IMR-90 (cell line): Measurements from ENCODE around the gene MAPK13. TPM values are rescaled to one million over a fixed set of nuclear protein-coding genes. Genes with fewer than 3 reads are reported as not detected.
A peak's percentile ranks its signal among the peaks of the same experiment; 100 is the strongest.

Experiments used
- ATAC-seq: fragments of 200-7000 bp; cut with Tn5 transposase; 2 replicates; pipeline ENCODE4 v1.9.1; 2020; ENCODE audit warnings: low read depth, mild to moderate bottlenecking, moderate library complexity
- BruUV-seq: library from RNA; stranded (reverse); fragments of 400-500 nt; replicated peaks from 2 replicates; lab custom pipeline; 2021; lab: Mats Ljungman, UMichigan
- CTCF ChIA-PET: fragments of 300-600 bp; formaldehyde crosslinking; extraction: SDS; loops from one replicate; lab custom pipeline; 2021; ENCODE audit warnings: antibody characterized with exemption; lab: Yijun Ruan, JAX
- POLR2A ChIA-PET: fragments of 300-600 bp; sonication (Branson Sonifier 250); formaldehyde crosslinking; loops from one replicate; lab custom pipeline; 2022; ENCODE audit warnings: antibody characterized with exemption; ENCODE audit not compliant: unreplicated experiment; lab: Charles Lee
- DNase-seq: peaks from one replicate; pipeline ENCODE4 v3.0.0; 2013
- H2AFZ ChIP-seq: replicated peaks from 2 replicates; pipeline ENCODE3; 2013; ENCODE audit warnings: low read length, mild to moderate bottlenecking; ENCODE audit not compliant: poor library complexity
- H2AK5ac ChIP-seq: 2 replicates; pipeline ENCODE4 v1.6.1; 2013; ENCODE audit warnings: low read depth, low read length, inconsistent platforms
- H2AK9ac ChIP-seq: replicated peaks from 2 replicates; pipeline ENCODE3; 2013; ENCODE audit warnings: mild to moderate bottlenecking, low read depth, low read length, moderate library complexity; ENCODE audit not compliant: poor library complexity
- H2BK120ac ChIP-seq: 2 replicates; pipeline ENCODE4 v1.6.1; 2013; ENCODE audit warnings: low read depth, low read length, inconsistent platforms
- H2BK15ac ChIP-seq: 3 replicates; pipeline ENCODE4 v1.6.1; 2013; ENCODE audit warnings: low read depth, low read length, inconsistent platforms
- H2BK20ac ChIP-seq: 2 replicates; pipeline ENCODE4 v1.6.1; 2013; ENCODE audit warnings: low read depth, mild to moderate bottlenecking, inconsistent platforms, low read length, moderate library complexity
- H2BK5ac ChIP-seq: 2 replicates; pipeline ENCODE4 v1.6.1; 2013; ENCODE audit warnings: mild to moderate bottlenecking, low read depth, low read length, inconsistent platforms; ENCODE audit not compliant: poor library complexity, severe bottlenecking
- H3K14ac ChIP-seq: replicated peaks from 2 replicates; pipeline ENCODE4 v1.6.1; 2013; ENCODE audit warnings: low read depth, low read length, inconsistent platforms
- H3K18ac ChIP-seq: 2 replicates; pipeline ENCODE4 v1.6.1; 2013; ENCODE audit warnings: low read depth, low read length, control low read depth
- H3K23ac ChIP-seq: 2 replicates; pipeline ENCODE4 v1.6.1; 2013; ENCODE audit warnings: low read depth, low read length, inconsistent platforms
- H3K27ac ChIP-seq: 2 replicates; pipeline ENCODE4 v1.5.1; 2013; ENCODE audit warnings: mild to moderate bottlenecking, control low read depth, low read length; ENCODE audit not compliant: insufficient read depth
- H3K27me3 ChIP-seq: 2 replicates; pipeline ENCODE4 v1.6.1; 2013; ENCODE audit warnings: low read length; ENCODE audit not compliant: control insufficient read depth, insufficient read depth
- H3K36me3 ChIP-seq: 2 replicates; pipeline ENCODE4 v1.6.1; 2013; ENCODE audit warnings: low read length, mixed read lengths; ENCODE audit not compliant: control insufficient read depth, insufficient read depth
- H3K4ac ChIP-seq: 2 replicates; pipeline ENCODE4 v1.6.1; 2013; ENCODE audit warnings: low read depth, low read length, inconsistent platforms
- H3K4me1 ChIP-seq: 2 replicates; pipeline ENCODE4 v1.6.1; 2013; ENCODE audit warnings: low read length, mixed read lengths; ENCODE audit not compliant: control insufficient read depth, insufficient read depth
- H3K4me2 ChIP-seq: 2 replicates; pipeline ENCODE4 v1.6.1; 2013; ENCODE audit warnings: low read depth, mild to moderate bottlenecking, control low read depth, low read length, moderate library complexity
- H3K4me3 ChIP-seq: 2 replicates; pipeline ENCODE4 v1.5.1; 2013; ENCODE audit warnings: low read depth, mild to moderate bottlenecking, control low read depth, low read length, moderate library complexity; ENCODE audit not compliant: insufficient read depth
- H3K56ac ChIP-seq: 2 replicates; pipeline ENCODE4 v1.6.1; 2013; ENCODE audit warnings: low read length, inconsistent platforms; ENCODE audit not compliant: insufficient read depth; ENCODE audit errors: extremely low read depth
- H3K79me1 ChIP-seq, 2 experiments: 2 replicates each; pipeline ENCODE4 v1.6.1; 2013; ENCODE audit warnings: low read length in 2 of 2, inconsistent platforms in 1 of 2, low read depth in 1 of 2
- H3K9ac ChIP-seq: 2 replicates; pipeline ENCODE4 v1.6.1; 2013; ENCODE audit warnings: low read depth, low read length, control low read depth
- H3K9me1 ChIP-seq: 2 replicates; pipeline ENCODE4 v1.6.1; 2013; ENCODE audit warnings: low read length, inconsistent platforms; ENCODE audit not compliant: insufficient read depth
- H3K9me3 ChIP-seq: 2 replicates; pipeline ENCODE4 v1.6.1; 2013; ENCODE audit warnings: low read length; ENCODE audit not compliant: control insufficient read depth, insufficient read depth
- H4K20me1 ChIP-seq: 2 replicates; pipeline ENCODE4 v1.6.1; 2013; ENCODE audit warnings: low read length, inconsistent platforms; ENCODE audit not compliant: insufficient read depth
- H4K5ac ChIP-seq: 2 replicates; pipeline ENCODE4 v1.6.1; 2013; ENCODE audit warnings: mild to moderate bottlenecking, low read depth, low read length, control low read depth
- H4K8ac ChIP-seq, 2 experiments: 2 replicates each; pipeline ENCODE4 v1.6.1; 2013; ENCODE audit warnings: low read depth in 2 of 2, low read length in 2 of 2, control low read depth in 1 of 2, inconsistent platforms in 1 of 2
- H4K91ac ChIP-seq: 2 replicates; pipeline ENCODE4 v1.6.1; 2013; ENCODE audit warnings: low read depth, low read length, inconsistent platforms; ENCODE audit not compliant: insufficient read depth
- CEBPB ChIP-seq: IDR thresholded peaks from 2 replicates; pipeline ENCODE4 v1.6.1; 2012; ENCODE audit warnings: low read depth, low read length, improper control_type of control experiment
- CHD1 ChIP-seq: IDR thresholded peaks from 2 replicates; pipeline ENCODE4 v1.6.1; 2012; ENCODE audit warnings: low read depth, low read length, improper control_type of control experiment
- MAFK ChIP-seq: IDR thresholded peaks from 2 replicates; pipeline ENCODE4 v1.6.1; 2012; ENCODE audit warnings: low read depth, low read length, improper control_type of control experiment
- MAZ ChIP-seq: IDR thresholded peaks from 2 replicates; pipeline ENCODE4 v1.6.1; 2012; ENCODE audit warnings: low read depth, mild to moderate bottlenecking, low read length, improper control_type of control experiment, moderate library complexity, borderline replicate concordance
- NFE2L2 ChIP-seq: fragments of 150-350 bp; IDR thresholded peaks from 2 replicates; pipeline ENCODE4 v1.6.1; 2016; ENCODE audit warnings: low read depth, mild to moderate bottlenecking, low read length
- POLR2A ChIP-seq: IDR thresholded peaks from 2 replicates; pipeline ENCODE4 v1.6.1; 2012; ENCODE audit warnings: mild to moderate bottlenecking, low read depth, low read length
- RAD21 ChIP-seq: IDR thresholded peaks from 2 replicates; pipeline ENCODE4 v1.6.1; 2012; ENCODE audit warnings: low read length, improper control_type of control experiment
- SMC3 ChIP-seq: fragments of 150-350 bp; IDR thresholded peaks from 2 replicates; pipeline ENCODE4 v1.6.1; 2016; ENCODE audit warnings: low read depth, mild to moderate bottlenecking, antibody characterized with exemption, low read length, moderate library complexity
- dilution Hi-C: fragments of 300-500 bp; cut with HindIII; formaldehyde crosslinking; loops from one replicate; pipeline ENCODE4 v1.14.3; 2018; ENCODE audit warnings: low sequenced_read_pairs; ENCODE audit not compliant: unreplicated experiment
- in situ Hi-C: fragments of 300-500 bp; cut with MboI; formaldehyde crosslinking; loops from 3 replicates; pipeline ENCODE4 v1.14.3; 2019; ENCODE audit warnings: low sequenced_read_pairs, inconsistent platforms, mixed read lengths
- intact Hi-C: fragments of 100-400 bp; cut with micrococcal nuclease; formaldehyde crosslinking; loops from 2 replicates; pipeline ENCODE4 v1.10.0; 2022
- polyA plus RNA-seq, 3 experiments: library from polyadenylated mRNA; depleted of rRNA; stranded (reverse); fragments of >200 nt; gene quantifications; 2 replicates each; pipeline ENCODE4 v1.2.3, GENCODE V29; 2012; ENCODE audit warnings: low replicate concordance in 1 of 3
- total RNA-seq: library from RNA; depleted of rRNA; stranded (reverse); fragments of >200 nt; gene quantifications from 2 replicates; pipeline ENCODE4 v1.2.3, GENCODE V29; 2012
- TF ChIP-seq, protein P1 (sequence below): fragments of 150-350 bp; IDR thresholded peaks from 2 replicates; pipeline ENCODE4 v1.6.1; 2017; ENCODE audit warnings: mild to moderate bottlenecking, antibody characterized with exemption, low read length, low read depth

MAPK13 gene
- total and polyA plus RNA-seq, 2 of the 4 experiments (the other 2 are of a cell fraction), result 2.0 to 2.9 TPM

DNA sequence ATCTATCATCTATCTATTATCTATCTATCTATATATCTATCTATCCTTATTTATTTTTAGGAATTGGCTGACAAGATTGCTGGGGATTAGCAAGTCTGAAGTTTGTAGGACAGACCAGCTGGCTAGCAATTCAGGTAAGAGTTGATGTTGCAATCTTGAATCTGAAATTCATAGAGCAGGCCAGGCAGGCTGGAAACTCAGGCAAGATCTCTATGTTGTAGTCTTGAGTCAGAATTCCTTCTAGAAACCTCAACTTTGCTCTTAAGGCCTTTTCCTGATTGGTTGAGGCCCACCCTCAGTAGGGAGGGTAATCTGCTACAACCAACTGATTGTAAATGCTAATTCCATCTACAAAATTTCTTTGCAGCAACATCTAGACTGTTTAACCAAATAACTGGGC is 19.2 kb downstream of the MAPK13 start:
- no TSS peak for BruUV-seq
- DNase-seq (no peak), ATAC-seq (no peak)
- Histone ChIP-seq H3K14ac (no peak overlapping the region), H3K4me2 (no peak overlapping the region), H3K9ac (no peak overlapping the region), H4K5ac (no peak overlapping the region), H3K4me1 (no peaks in the 10 kb centered on the region), H3K27ac (no peak overlapping the region), H4K20me1 (no peaks in the 10 kb centered on the region), H3K36me3 (no peaks in the 10 kb centered on the region), H3K4me3 (no peak overlapping the region), H3K4ac (no peak overlapping the region), H3K23ac (no peak overlapping the region), H4K91ac (no peak overlapping the region), H2BK120ac (no peak overlapping the region), H2BK5ac (no peak overlapping the region), H4K8ac (no peak overlapping the region), H2AFZ (no peak overlapping the region), H2BK20ac (no peak overlapping the region), H2BK15ac (no peak overlapping the region), H2AK9ac (no peak overlapping the region), H3K79me1 (no peaks in the 10 kb centered on the region), H3K9me3 (peaks cover 2% of the 10 kb centered on the region; the same call in 1 of the 2 replicates), H3K18ac (no peak overlapping the region), H3K9me1 (no peaks in the 10 kb centered on the region), H2AK5ac (no peak overlapping the region), H3K27me3 (peaks cover 8% of the 10 kb centered on the region), H3K56ac (no peak overlapping the region)
- dilution Hi-C loops, result no loop called here
- intact Hi-C loops, result no loop called here
- ChIA-PET CTCF (no interaction called here), POLR2A (no interaction called here)
- TF ChIP-seq MAZ (no peak), POLR2A (no peak), SMC3 (no peak), CHD1 (no peak), RAD21 (no peak), NFE2L2 (no peak), CEBPB (0 out of 2 replicates have a peak, but pooled peaks have one; percentile 26), MAFK (no peak)
- TF ChIP-seq, protein P1, sequence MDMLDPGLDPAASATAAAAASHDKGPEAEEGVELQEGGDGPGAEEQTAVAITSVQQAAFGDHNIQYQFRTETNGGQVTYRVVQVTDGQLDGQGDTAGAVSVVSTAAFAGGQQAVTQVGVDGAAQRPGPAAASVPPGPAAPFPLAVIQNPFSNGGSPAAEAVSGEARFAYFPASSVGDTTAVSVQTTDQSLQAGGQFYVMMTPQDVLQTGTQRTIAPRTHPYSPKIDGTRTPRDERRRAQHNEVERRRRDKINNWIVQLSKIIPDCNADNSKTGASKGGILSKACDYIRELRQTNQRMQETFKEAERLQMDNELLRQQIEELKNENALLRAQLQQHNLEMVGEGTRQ, result no peak
- in situ Hi-C loops, result no loop called here
